Liver (tissue), 10 donors: ENCODE data around the gene ARHGAP12. TPM values are rescaled to one million over a fixed set of nuclear protein-coding genes. Genes with fewer than 3 reads are reported as not detected.

Experiments used
- DNase-seq: peaks from one replicate; pipeline ENCODE4 v3.0.0-alpha.2; 2017; ENCODE audit warnings: low spot score
- H3K27ac ChIP-seq, 2 donors: one replicate each; pipeline ENCODE4 v1.7.0; 2013; ENCODE audit warnings: inconsistent platforms in 2 of 2, low read length in 2 of 2, control low read depth in 1 of 2, low read depth in 1 of 2, mild to moderate bottlenecking in 1 of 2
- H3K27me3 ChIP-seq, 4 donors: one replicate each; pipeline versions ENCODE4 v1.6.1 to v1.7.0; 2013; ENCODE audit warnings: low read length in 3 of 4, inconsistent platforms in 1 of 4, mild to moderate bottlenecking in 1 of 4, moderate library complexity in 1 of 4; ENCODE audit not compliant: control insufficient read depth in 4 of 4, insufficient read depth in 4 of 4
- H3K36me3 ChIP-seq, 4 donors: one replicate each; pipeline versions ENCODE4 v1.6.1 to v1.7.0; 2013; ENCODE audit warnings: low read length in 3 of 4, mild to moderate bottlenecking in 3 of 4, low read depth in 1 of 4, moderate library complexity in 1 of 4; ENCODE audit not compliant: control insufficient read depth in 4 of 4, insufficient read depth in 3 of 4
- H3K4me1 ChIP-seq, 4 donors: one replicate each; pipeline versions ENCODE4 v1.6.1 to v1.7.0; 2013; ENCODE audit warnings: low read length in 3 of 4, mild to moderate bottlenecking in 3 of 4, moderate library complexity in 1 of 4; ENCODE audit not compliant: control insufficient read depth in 4 of 4, insufficient read depth in 4 of 4
- H3K4me3 ChIP-seq, 3 donors: one replicate each; pipeline versions ENCODE4 v1.6.1 to v1.7.0; 2013; ENCODE audit warnings: low read length in 3 of 3, control low read depth in 1 of 3, low read depth in 1 of 3, mild to moderate bottlenecking in 1 of 3
- H3K9ac ChIP-seq, 2 donors: one replicate each; pipeline ENCODE4 v1.7.0; 2013; ENCODE audit warnings: low read length in 2 of 2, mild to moderate bottlenecking in 2 of 2, moderate library complexity in 2 of 2, control low read depth in 1 of 2, low read depth in 1 of 2
- H3K9me3 ChIP-seq, 4 donors: one replicate each; pipeline versions ENCODE4 v1.6.1 to v1.7.0; 2013; ENCODE audit warnings: low read length in 3 of 4; ENCODE audit not compliant: control insufficient read depth in 4 of 4
- GABPA ChIP-seq, 2 donors: IDR thresholded peaks in 1 of 2; conservative IDR thresholded peaks in 1 of 2; 2 replicates each; pipeline ENCODE4 v1.6.1; 2016; ENCODE audit warnings: antibody characterized with exemption in 2 of 2, mild to moderate bottlenecking in 1 of 2, moderate library complexity in 1 of 2
- JUND ChIP-seq, 2 donors: IDR thresholded peaks; 2 replicates each; pipeline ENCODE4 v1.6.1; 2016; ENCODE audit warnings: antibody characterized with exemption in 2 of 2
- RAD21 ChIP-seq, 2 donors: IDR thresholded peaks; 2 replicates each; pipeline ENCODE4 v1.6.1; 2016; ENCODE audit warnings: antibody characterized with exemption in 2 of 2, mild to moderate bottlenecking in 2 of 2
- RXRA ChIP-seq, 2 donors: IDR thresholded peaks; 2 replicates each; pipeline ENCODE4 v1.6.1; 2017 to 2018; ENCODE audit warnings: antibody characterized with exemption in 2 of 2, mild to moderate bottlenecking in 1 of 2
- YY1 ChIP-seq: IDR thresholded peaks from 2 replicates; pipeline ENCODE4 v1.6.1; 2016; ENCODE audit warnings: antibody characterized with exemption, mild to moderate bottlenecking
- WGBS: extraction: QIAGEN DNeasy Blood & Tissue Kit; methylation state at CpG from one replicate; pipeline ENCODE4 v1.1.7; 2013; 5-methylcytosine and 5-hydroxymethylcytosine counted together
- polyA plus RNA-seq, 2 donors: library from polyadenylated mRNA; stranded (reverse) in 1 of 2; unstranded in 1 of 2; fragments of 200-250 nt in 1 of 2; fragments of >200 nt in 1 of 2; fragmentation: Nextera tagmentation in 1 of 2; extraction: Ambion mirVana in 1 of 2; gene quantifications; one replicate each; pipeline versions ENCODE4 v1.2.1 to v1.2.3, GENCODE V29; 2013 to 2015
- small RNA-seq: library from RNA; depleted of rRNA; stranded (forward); fragments of <200 nt; gene quantifications from one replicate; pipeline ENCODE3, GENCODE V24; 2014
- total RNA-seq, 2 donors: library from RNA; depleted of rRNA; stranded (reverse); fragments of >200 nt; gene quantifications; one replicate each; pipeline ENCODE4 v1.2.3, GENCODE V29; 2014
- TF ChIP-seq, protein P1 (sequence below): IDR thresholded peaks from 2 replicates; pipeline ENCODE4 v1.6.1; 2016; ENCODE audit warnings: antibody characterized with exemption
- TF ChIP-seq, protein P2 (sequence below): IDR thresholded peaks from 2 replicates; pipeline ENCODE4 v1.6.1; 2016; ENCODE audit warnings: antibody characterized with exemption, mild to moderate bottlenecking
- donor health status: healthy.
- donor health status: healthy.
- donor health status: healthy.
- donor health status: healthy.
- donor health status: healthy.

The ARHGAP12 gene
- total and polyA plus RNA-seq, 4 donors = 7.0 to 29.1 (median 12.3) TPM

DNA sequence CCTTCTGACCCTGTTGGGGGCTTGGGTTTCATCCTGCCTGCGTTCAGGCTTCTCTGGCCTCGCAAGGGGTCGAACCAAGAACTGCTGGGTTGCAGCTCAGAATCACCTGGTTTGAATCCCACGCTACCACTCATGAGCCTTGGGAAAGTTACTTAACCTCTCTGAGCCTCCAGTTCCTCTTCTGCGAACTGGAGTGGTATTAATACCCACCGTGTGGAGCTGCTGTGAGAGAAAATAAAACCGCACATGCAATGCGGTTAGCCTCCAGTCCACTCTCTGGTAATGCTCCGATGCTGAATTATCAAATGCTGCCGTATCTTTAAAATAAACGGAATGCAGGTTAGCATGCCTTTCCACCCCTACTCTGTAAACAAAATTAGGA is 171.9 kb downstream of the ARHGAP12 start (continued):
- TF ChIP-seq JUND (IDR thresholded peaks at IDR 0.05) = no peak

DNA sequence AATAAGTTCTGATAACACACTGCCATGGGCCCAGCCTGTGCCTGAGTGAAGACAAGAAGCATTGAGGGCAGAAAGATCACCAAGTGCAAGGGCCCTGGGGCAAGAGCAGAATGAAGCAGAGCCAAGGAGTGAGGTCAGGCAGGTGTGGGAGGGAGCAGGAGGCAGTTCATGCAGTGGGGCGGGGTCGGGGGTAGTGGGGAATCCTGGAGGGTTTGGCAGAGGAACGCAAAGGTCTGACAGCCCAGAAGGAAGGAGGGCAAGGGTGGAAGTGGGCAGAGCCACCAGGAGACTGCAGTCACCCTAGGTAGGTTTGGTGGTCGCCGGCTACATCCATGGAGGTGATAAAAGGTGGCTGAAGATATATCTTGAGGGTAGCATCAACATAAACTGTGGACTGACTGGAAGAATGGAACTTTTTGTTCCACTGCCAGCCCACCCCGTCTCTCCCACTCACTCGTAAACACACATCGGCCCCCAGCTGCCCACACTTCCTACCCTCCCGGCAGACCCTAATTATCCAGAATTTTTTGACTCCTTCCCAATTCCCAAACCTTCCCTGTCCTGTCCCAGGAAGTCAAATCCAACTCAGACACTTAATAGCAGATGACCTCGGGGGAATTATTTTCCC is 172.4 kb downstream of the ARHGAP12 start:
- TF ChIP-seq GABPA (IDR thresholded peaks at IDR 0.05 in 1 of 2, conservative IDR thresholded peaks at IDR 0.05 in 1 of 2) = no peak
- no peak for TF ChIP-seq YY1
- TF ChIP-seq, protein P1, sequence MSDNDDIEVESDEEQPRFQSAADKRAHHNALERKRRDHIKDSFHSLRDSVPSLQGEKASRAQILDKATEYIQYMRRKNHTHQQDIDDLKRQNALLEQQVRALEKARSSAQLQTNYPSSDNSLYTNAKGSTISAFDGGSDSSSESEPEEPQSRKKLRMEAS = no peak
- TF ChIP-seq, protein P2, sequence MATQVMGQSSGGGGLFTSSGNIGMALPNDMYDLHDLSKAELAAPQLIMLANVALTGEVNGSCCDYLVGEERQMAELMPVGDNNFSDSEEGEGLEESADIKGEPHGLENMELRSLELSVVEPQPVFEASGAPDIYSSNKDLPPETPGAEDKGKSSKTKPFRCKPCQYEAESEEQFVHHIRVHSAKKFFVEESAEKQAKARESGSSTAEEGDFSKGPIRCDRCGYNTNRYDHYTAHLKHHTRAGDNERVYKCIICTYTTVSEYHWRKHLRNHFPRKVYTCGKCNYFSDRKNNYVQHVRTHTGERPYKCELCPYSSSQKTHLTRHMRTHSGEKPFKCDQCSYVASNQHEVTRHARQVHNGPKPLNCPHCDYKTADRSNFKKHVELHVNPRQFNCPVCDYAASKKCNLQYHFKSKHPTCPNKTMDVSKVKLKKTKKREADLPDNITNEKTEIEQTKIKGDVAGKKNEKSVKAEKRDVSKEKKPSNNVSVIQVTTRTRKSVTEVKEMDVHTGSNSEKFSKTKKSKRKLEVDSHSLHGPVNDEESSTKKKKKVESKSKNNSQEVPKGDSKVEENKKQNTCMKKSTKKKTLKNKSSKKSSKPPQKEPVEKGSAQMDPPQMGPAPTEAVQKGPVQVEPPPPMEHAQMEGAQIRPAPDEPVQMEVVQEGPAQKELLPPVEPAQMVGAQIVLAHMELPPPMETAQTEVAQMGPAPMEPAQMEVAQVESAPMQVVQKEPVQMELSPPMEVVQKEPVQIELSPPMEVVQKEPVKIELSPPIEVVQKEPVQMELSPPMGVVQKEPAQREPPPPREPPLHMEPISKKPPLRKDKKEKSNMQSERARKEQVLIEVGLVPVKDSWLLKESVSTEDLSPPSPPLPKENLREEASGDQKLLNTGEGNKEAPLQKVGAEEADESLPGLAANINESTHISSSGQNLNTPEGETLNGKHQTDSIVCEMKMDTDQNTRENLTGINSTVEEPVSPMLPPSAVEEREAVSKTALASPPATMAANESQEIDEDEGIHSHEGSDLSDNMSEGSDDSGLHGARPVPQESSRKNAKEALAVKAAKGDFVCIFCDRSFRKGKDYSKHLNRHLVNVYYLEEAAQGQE = no peak
- TF ChIP-seq RXRA (IDR thresholded peaks at IDR 0.05) = no peak
- no peak for TF ChIP-seq RAD21 (IDR thresholded peaks at IDR 0.05)
- H3K4me3 ChIP-seq = no peak overlapping the region
- H3K4me1 ChIP-seq = peaks cover 3 to 38% (median 27%) of the 10 kb centered on the region in 4 donors
- peak overlapping the region in 1 of 2 donors; percentile 11 for H3K27ac ChIP-seq
- no peak for DNase-seq
- no peaks in the 10 kb centered on the region for H3K36me3 ChIP-seq
- no peaks in the 10 kb centered on the region for H3K27me3 ChIP-seq
- no peaks in the 10 kb centered on the region for H3K9me3 ChIP-seq
- 84% methylated on average over 10 of the region's 10 CpGs for WGBS
- no peak overlapping the region for H3K9ac ChIP-seq

Small RNA genes within 50 kb of the gene (small RNA-seq; reads per million reads assigned to genes)
- not detected for gene RF00019

Other genes starting within 250 kb of the ARHGAP12 start
- gene KIF5B, start 127.6 kb upstream of the ARHGAP12 start, total RNA-seq = 10 to 100 TPM; 27.6 to 42.0 TPM
- 10 to 100 TPM; 12.2 to 18.1 TPM for gene KIF5B, start 127.6 kb upstream of the ARHGAP12 start, polyA plus RNA-seq